Stimulated activated CD8-positive, alpha-beta memory T cell treated with anti-CD3 and anti-CD28 coated beads, Interleukin-12 subunit alpha, Interleukin-12 subunit beta, amount 100 ng/mL, for 4 hours (primary cell): Measurements from ENCODE around the gene PAX6.

Source experiments
- DNase-seq: peaks from one replicate; pipeline ENCODE4 v3.0.0-alpha.2; 2020; ENCODE audit warnings: low read depth

The PAX6 gene

GRCh38 chr11:31810779-31811647 lies at the start of gene PAX6:
PAX6 (minus strand) TSS chr11:31811322; CDS start chr11:31806411, 4,911 bp downstream.
- no peak for DNase-seq

GRCh38 chr11:31860391-31860790 lies 49.3 kb upstream of the PAX6 start:
- no peak for DNase-seq

- no peak for DNase-seq
Measured at GRCh38 chr11:31856248-31856647, 45.1 kb upstream of the PAX6 start.

- DNase-seq = no peak
Measured at GRCh38 chr11:31855466-31855865, 44.3 kb upstream of the PAX6 start.

- DNase-seq = no peak
Measured at GRCh38 chr11:31850365-31850764, 39.2 kb upstream of the PAX6 start.

GRCh38 chr11:31847761-31848160 lies 36.6 kb upstream of the PAX6 start:
- DNase-seq = no peak

- no peak for DNase-seq
Measured at GRCh38 chr11:31845331-31845730, 34.2 kb upstream of the PAX6 start.

- no peak for DNase-seq
Measured at GRCh38 chr11:31844351-31844750, 33.2 kb upstream of the PAX6 start.

- DNase-seq = no peak
Measured at GRCh38 chr11:31841435-31841834, 30.3 kb upstream of the PAX6 start.

GRCh38 chr11:31834237-31834636 lies 23.1 kb upstream of the PAX6 start:
- no peak for DNase-seq

GRCh38 chr11:31830406-31830805 lies 19.3 kb upstream of the PAX6 start:
- DNase-seq = no peak

- no peak for DNase-seq
Measured at GRCh38 chr11:31828217-31828616, 17.1 kb upstream of the PAX6 start.

GRCh38 chr11:31827455-31828206 lies 16.5 kb upstream of the PAX6 start:
- no peak for DNase-seq

GRCh38 chr11:31826536-31827438 lies 15.7 kb upstream of the PAX6 start:
- DNase-seq = no peak

- DNase-seq = no peak
Measured at GRCh38 chr11:31825838-31826484, 14.8 kb upstream of the PAX6 start.

- no peak for DNase-seq
Measured at GRCh38 chr11:31824879-31825837, 14.0 kb upstream of the PAX6 start.

- no peak for DNase-seq
Measured at GRCh38 chr11:31824332-31824878, 13.3 kb upstream of the PAX6 start.

- DNase-seq = no peak
Measured at GRCh38 chr11:31823644-31824331, 12.7 kb upstream of the PAX6 start.

- no peak for DNase-seq
Measured at GRCh38 chr11:31822927-31823643, 12.0 kb upstream of the PAX6 start.
